GM23248 (cell line): ENCODE measurements around the gene ZNF346. TPM values are rescaled to one million over a fixed set of nuclear protein-coding genes. Genes with fewer than 3 reads are reported as not detected.

Experiments
- DNase-seq: peaks from one replicate; pipeline ENCODE4 v3.0.0-alpha.2; 2015
- H2AFZ ChIP-seq: fragments of 200-600 bp; sonication (generic); 2 replicates; pipeline ENCODE4 v1.6.1; 2016; ENCODE audit warnings: antibody characterized with exemption
- H3F3A ChIP-seq: fragments of 200-600 bp; sonication (generic); 2 replicates; pipeline ENCODE4 v1.6.1; 2016; ENCODE audit warnings: mild to moderate bottlenecking, antibody characterized with exemption, mixed run types; ENCODE audit not compliant: insufficient read depth
- H3K27ac ChIP-seq: fragments of 200-600 bp; sonication (generic); 2 replicates; pipeline ENCODE4 v1.5.1; 2016; ENCODE audit warnings: mild to moderate bottlenecking
- H3K27me3 ChIP-seq: fragments of 200-600 bp; sonication (generic); replicated peaks from 2 replicates; pipeline ENCODE4 v1.6.1; 2016; ENCODE audit warnings: mild to moderate bottlenecking; ENCODE audit not compliant: insufficient read depth
- H3K36me3 ChIP-seq: fragments of 200-600 bp; sonication (generic); 2 replicates; pipeline ENCODE4 v1.6.1; 2016; ENCODE audit warnings: low read depth, mild to moderate bottlenecking
- H3K4me1 ChIP-seq: fragments of 200-600 bp; sonication (generic); 2 replicates; pipeline ENCODE4 v1.6.1; 2016; ENCODE audit warnings: mild to moderate bottlenecking; ENCODE audit not compliant: insufficient read depth
- H3K4me2 ChIP-seq: fragments of 200-600 bp; sonication (generic); one replicate; pipeline ENCODE4 v1.6.1; 2016; ENCODE audit warnings: mild to moderate bottlenecking; ENCODE audit not compliant: unreplicated experiment
- H3K4me3 ChIP-seq: fragments of 200-600 bp; sonication (generic); 2 replicates; pipeline ENCODE4 v1.5.1; 2016; ENCODE audit warnings: mild to moderate bottlenecking
- H3K79me2 ChIP-seq: fragments of 200-600 bp; sonication (generic); 2 replicates; pipeline ENCODE4 v1.6.1; 2016; ENCODE audit warnings: mild to moderate bottlenecking; ENCODE audit not compliant: insufficient read depth
- H3K9ac ChIP-seq: fragments of 200-600 bp; sonication (generic); 2 replicates; pipeline ENCODE4 v1.6.1; 2016; ENCODE audit warnings: mild to moderate bottlenecking
- H3K9me2 ChIP-seq: fragments of 200-600 bp; sonication (generic); 2 replicates; pipeline ENCODE4 v1.6.1; 2016; ENCODE audit warnings: mixed run types, mild to moderate bottlenecking, moderate library complexity; ENCODE audit not compliant: insufficient read depth
- H3K9me3 ChIP-seq: fragments of 200-600 bp; sonication (generic); one replicate; pipeline ENCODE4 v1.6.1; 2017; ENCODE audit warnings: low read depth
- H4K20me1 ChIP-seq: fragments of 200-600 bp; sonication (generic); 2 replicates; pipeline ENCODE4 v1.6.0; 2016; ENCODE audit not compliant: insufficient read depth
- EZH2 ChIP-seq: fragments of 200-600 bp; sonication (generic); IDR thresholded peaks from 2 replicates; pipeline ENCODE4 v1.6.1; 2018; ENCODE audit warnings: antibody characterized with exemption, mild to moderate bottlenecking; ENCODE audit not compliant: insufficient read depth, poor library complexity, severe bottlenecking
- EZH2phosphoT487 ChIP-seq: fragments of 200-600 bp; sonication (generic); IDR thresholded peaks from 2 replicates; pipeline ENCODE4 v1.6.1; 2018; ENCODE audit warnings: antibody characterized with exemption, moderate library complexity, mild to moderate bottlenecking, low read depth; ENCODE audit not compliant: insufficient read depth
- WGBS, 2 experiments: methylation state at CpG; one replicate each; pipeline ENCODE4 v1.1.6; 2015 to 2017; ENCODE audit warnings: low lambda C conversion rate in 2 of 2, low coverage in 1 of 2; ENCODE audit errors: missing lambda C conversion rate in 2 of 2; 5-methylcytosine and 5-hydroxymethylcytosine counted together
- in situ Hi-C: fragments of 300-500 bp; cut with MboI; formaldehyde crosslinking; loops from 2 replicates; pipeline ENCODE4 v1.15.0; 2020
- polyA plus RNA-seq: library from polyadenylated mRNA; unstranded; fragments of >200 nt; fragmentation: Nextera tagmentation; extraction: Ambion mirVana; gene quantifications from 2 replicates; pipeline ENCODE4 v1.2.1, GENCODE V29; 2016
- total RNA-seq: library from RNA; depleted of rRNA; stranded (reverse); fragments of >200 nt; shearing (Covaris generic); gene quantifications from 2 replicates; pipeline ENCODE4 v1.2.3, GENCODE V29; 2014

Gene ZNF346
- total and polyA plus RNA-seq, 2 experiments from 2014 or later = 13.5 to 14.8 TPM

- Histone ChIP-seq H3F3A (no peaks in the 10 kb centered on the region), H3K27me3 (peaks cover 2% of the 10 kb centered on the region; the same call in 1 of the 2 replicates), H3K9me3 (no peaks in the 10 kb centered on the region), H3K4me2 (no peak overlapping the region), H4K20me1 (no peaks in the 10 kb centered on the region), H3K4me1 (no peaks in the 10 kb centered on the region), H2AFZ (no peak overlapping the region), H3K36me3 (no peaks in the 10 kb centered on the region), H3K9ac (no peak overlapping the region), H3K79me2 (no peaks in the 10 kb centered on the region), H3K4me3 (no peak overlapping the region), H3K9me2 (no peaks in the 10 kb centered on the region), H3K27ac (no peak overlapping the region)
- in situ Hi-C loops = no loop called here
- TF ChIP-seq EZH2phosphoT487 = no peak
- no peak for TF ChIP-seq EZH2
- WGBS, 2 experiments = 85 to 92% methylated on average over 31 to 32 of the region's 40 CpGs
- no peak for DNase-seq
Measured at GRCh38 chr5:177093082-177093712, 70.7 kb downstream of the ZNF346 start.

- H3K9me2 ChIP-seq = no peaks in the 10 kb centered on the region
- TF ChIP-seq EZH2 (no peak), EZH2phosphoT487 (no peak)
- no peaks in the 10 kb centered on the region for H3K9me3 ChIP-seq
- no peaks in the 10 kb centered on the region for H3K4me1 ChIP-seq
- H3K36me3 ChIP-seq = no peaks in the 10 kb centered on the region
- no peak overlapping the region for H3K27ac ChIP-seq
- no peak overlapping the region for H3K4me2 ChIP-seq
- H2AFZ ChIP-seq = no peak overlapping the region
- WGBS, 2 experiments = 88 to 90% methylated on average over 6 of the region's 6 CpGs
- no peak overlapping the region for H3K4me3 ChIP-seq
- no peaks in the 10 kb centered on the region for H4K20me1 ChIP-seq
- no peak for DNase-seq
- H3K27me3 ChIP-seq = no peaks in the 10 kb centered on the region; the same call in 1 of the 2 replicates
- no peaks in the 10 kb centered on the region for H3F3A ChIP-seq
- H3K79me2 ChIP-seq = no peaks in the 10 kb centered on the region
- in situ Hi-C loops = no loop called here
- no peak overlapping the region for H3K9ac ChIP-seq
Measured at GRCh38 chr5:177093803-177094202, 71.3 kb downstream of the ZNF346 start.

GRCh38 chr5:177094224-177095087 is 72.0 kb downstream of the ZNF346 start:
- no peaks in the 10 kb centered on the region; the same call in 1 of the 2 replicates for H3K27me3 ChIP-seq
- TF ChIP-seq EZH2 = no peak
- H4K20me1 ChIP-seq = no peaks in the 10 kb centered on the region
- no peak overlapping the region for H3K4me2 ChIP-seq
- in situ Hi-C loops = no loop called here
- H3K4me3 ChIP-seq = no peak overlapping the region
- H3K36me3 ChIP-seq = no peaks in the 10 kb centered on the region
- no peaks in the 10 kb centered on the region for H3K4me1 ChIP-seq
- no peak overlapping the region for H3K27ac ChIP-seq
- no peak overlapping the region for H2AFZ ChIP-seq
- no peaks in the 10 kb centered on the region for H3F3A ChIP-seq
- no peaks in the 10 kb centered on the region for H3K9me2 ChIP-seq
- no peaks in the 10 kb centered on the region for H3K79me2 ChIP-seq
- H3K9me3 ChIP-seq = no peaks in the 10 kb centered on the region
- WGBS, 2 experiments = 73 to 77% methylated on average over 11 to 12 of the region's 12 CpGs
- no peak for DNase-seq
- H3K9ac ChIP-seq = no peak overlapping the region

GRCh38 chr5:177095088-177095669 is 72.7 kb downstream of the ZNF346 start:
- in situ Hi-C loops = no loop called here
- no peaks in the 10 kb centered on the region for H3K36me3 ChIP-seq
- no peak overlapping the region for H2AFZ ChIP-seq
- no peak overlapping the region for H3K27ac ChIP-seq
- no peaks in the 10 kb centered on the region for H3K9me3 ChIP-seq
- no peak for TF ChIP-seq EZH2phosphoT487
- no peak for TF ChIP-seq EZH2
- H3K4me1 ChIP-seq = no peaks in the 10 kb centered on the region
- no peak overlapping the region for H3K9ac ChIP-seq
- H3K79me2 ChIP-seq = no peaks in the 10 kb centered on the region
- no peaks in the 10 kb centered on the region for H3F3A ChIP-seq
- no peak overlapping the region for H3K4me3 ChIP-seq
- no peaks in the 10 kb centered on the region for H4K20me1 ChIP-seq
- no peaks in the 10 kb centered on the region for H3K9me2 ChIP-seq
- no peak for DNase-seq
- H3K27me3 ChIP-seq = no peaks in the 10 kb centered on the region; the same call in 1 of the 2 replicates
- 85 to 88% methylated on average over 27 to 28 of the region's 28 CpGs for WGBS, 2 experiments
- no peak overlapping the region for H3K4me2 ChIP-seq
